A549 (cell line): Measurements from ENCODE around the gene ARHGAP32.

ENCODE experiments used
- BHLHE40 ChIP-seq: IDR thresholded peaks from 2 replicates; pipeline ENCODE4 v1.6.1; 2012; ENCODE audit warnings: low read depth, low read length, inconsistent platforms
- HOXA7 ChIP-seq: fragments of 250-450 bp; sonication (Bioruptor Pico); IDR thresholded peaks from 2 replicates; pipeline ENCODE4 v1.5.0; 2020; ENCODE audit warnings: mild to moderate bottlenecking, moderate library complexity
- POLR2A ChIP-seq: IDR thresholded peaks from 2 replicates; pipeline ENCODE4 v1.6.1; 2012; ENCODE audit warnings: mild to moderate bottlenecking, low read length
- RFX5 ChIP-seq: fragments of 450-650 bp; IDR thresholded peaks from 2 replicates; pipeline ENCODE4 v1.7.1; 2014; ENCODE audit warnings: antibody characterized with exemption, mild to moderate bottlenecking, moderate library complexity
- TF ChIP-seq, protein P1 (sequence below): fragments of >200 bp; sonication (Bioruptor Twin); formaldehyde crosslinking; IDR thresholded peaks from 3 replicates; pipeline ENCODE4 v1.5.1; 2016

DNA sequence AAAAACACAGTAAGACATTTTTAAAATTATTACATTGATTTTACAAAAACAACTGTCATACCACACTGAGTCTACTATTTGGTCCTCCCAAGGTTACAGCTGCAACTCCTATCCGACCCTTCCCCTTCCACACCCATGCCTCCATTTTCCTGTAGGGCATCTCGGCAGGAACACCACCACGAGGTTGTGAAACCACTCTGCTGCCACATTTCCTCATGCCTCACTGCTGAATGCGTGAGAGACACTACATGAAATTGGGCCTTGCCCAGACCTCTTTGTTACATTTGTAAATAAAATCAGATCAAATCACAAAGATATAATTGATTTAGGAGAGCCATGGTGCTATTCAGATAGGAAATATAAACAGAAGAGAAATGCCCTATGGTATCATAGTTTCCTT is 2.0 kb downstream of the ARHGAP32 start:
- no peak for TF ChIP-seq HOXA7 (CRISPR knock-in tag)
- no peak for TF ChIP-seq BHLHE40
- no peak for TF ChIP-seq RFX5
- TF ChIP-seq POLR2A: no peak
- TF ChIP-seq, protein P1, sequence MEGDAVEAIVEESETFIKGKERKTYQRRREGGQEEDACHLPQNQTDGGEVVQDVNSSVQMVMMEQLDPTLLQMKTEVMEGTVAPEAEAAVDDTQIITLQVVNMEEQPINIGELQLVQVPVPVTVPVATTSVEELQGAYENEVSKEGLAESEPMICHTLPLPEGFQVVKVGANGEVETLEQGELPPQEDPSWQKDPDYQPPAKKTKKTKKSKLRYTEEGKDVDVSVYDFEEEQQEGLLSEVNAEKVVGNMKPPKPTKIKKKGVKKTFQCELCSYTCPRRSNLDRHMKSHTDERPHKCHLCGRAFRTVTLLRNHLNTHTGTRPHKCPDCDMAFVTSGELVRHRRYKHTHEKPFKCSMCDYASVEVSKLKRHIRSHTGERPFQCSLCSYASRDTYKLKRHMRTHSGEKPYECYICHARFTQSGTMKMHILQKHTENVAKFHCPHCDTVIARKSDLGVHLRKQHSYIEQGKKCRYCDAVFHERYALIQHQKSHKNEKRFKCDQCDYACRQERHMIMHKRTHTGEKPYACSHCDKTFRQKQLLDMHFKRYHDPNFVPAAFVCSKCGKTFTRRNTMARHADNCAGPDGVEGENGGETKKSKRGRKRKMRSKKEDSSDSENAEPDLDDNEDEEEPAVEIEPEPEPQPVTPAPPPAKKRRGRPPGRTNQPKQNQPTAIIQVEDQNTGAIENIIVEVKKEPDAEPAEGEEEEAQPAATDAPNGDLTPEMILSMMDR: no peak
